ENCODE results near the gene ELMOD2.

Gene ELMOD2

GRCh38 chr4:140557831-140558435 lies 34.0 kb downstream of the ELMOD2 start:
- no peak overlapping the region for H3K4me3 ChIP-seq (ENCODE audit: low read length)
- no peak for TF ChIP-seq CTCF (IDR thresholded peaks at IDR 0.05; ENCODE audit: insufficient read depth, low read depth, low read length, missing control alignments)
- no peak for DNase-seq (ENCODE audit: low read depth)

- no peak overlapping the region for H3K4me3 ChIP-seq (ENCODE audit: low read length)
- DNase-seq (ENCODE audit: low read depth), result no peak
- TF ChIP-seq CTCF (IDR thresholded peaks at IDR 0.05; ENCODE audit: insufficient read depth, low read depth, low read length, missing control alignments), result no peak
These were observed 35.7 kb downstream of the ELMOD2 start for GRCh38 chr4:140559696-140560095.

- no peak for TF ChIP-seq CTCF (IDR thresholded peaks at IDR 0.05; ENCODE audit: insufficient read depth, low read depth, low read length, missing control alignments)
These were observed 44.7 kb downstream of the ELMOD2 start, which contains the start of gene UCP1 for GRCh38 chr4:140568507-140569306. Gene UCP1, minus strand, starts transcription at chr4:140568961. Its CDS starts 232 bp downstream, at chr4:140568729.

GRCh38 chr4:140569307-140569638 lies 45.3 kb downstream of the ELMOD2 start:
- DNase-seq (ENCODE audit: low read depth), result no peak
- H3K4me3 ChIP-seq (ENCODE audit: low read length), result peak overlapping the region; percentile 38
- no peak for TF ChIP-seq CTCF (IDR thresholded peaks at IDR 0.05; ENCODE audit: insufficient read depth, low read depth, low read length, missing control alignments)

More at GRCh38 chr4:140568507-140569306, 44.7 kb downstream of the ELMOD2 start, which contains the start of gene UCP1:
- DNase-seq (ENCODE audit: low read depth), result peak; percentile 34
- peak within 1 kb of the TSS; percentile 38 for H3K4me3 ChIP-seq (ENCODE audit: low read length)

- H3K4me3 ChIP-seq (ENCODE audit: low read length), result no peak overlapping the region
- TF ChIP-seq CTCF (IDR thresholded peaks at IDR 0.05; ENCODE audit: insufficient read depth, low read depth, low read length, missing control alignments), result no peak
- DNase-seq (ENCODE audit: low read depth), result no peak
These were observed 47.7 kb downstream of the ELMOD2 start for GRCh38 chr4:140571620-140572019.

GRCh38 chr4:140575489-140575888 lies 51.5 kb downstream of the ELMOD2 start:
- no peak for DNase-seq (ENCODE audit: low read depth)
- no peak for TF ChIP-seq CTCF (IDR thresholded peaks at IDR 0.05; ENCODE audit: insufficient read depth, low read depth, low read length, missing control alignments)
- no peak overlapping the region for H3K4me3 ChIP-seq (ENCODE audit: low read length)

Data from epithelial cell of esophagus (primary cell).